GM19324 (cell line): ENCODE results near the gene RREB1.

ENCODE experiments used
- ATAC-seq: cut with Tn5 transposase; IDR thresholded peaks from one replicate; pipeline ENCODE4 v1.9.1; 2021; ENCODE audit warnings: mild to moderate bottlenecking, moderate library complexity; ENCODE audit not compliant: unreplicated experiment, low FRiP score

Gene RREB1

GRCh38 chr6:7107578-7108195, at the start of gene RREB1:
Gene RREB1, plus strand, starts transcription at chr6:7107961. Its CDS starts 73,951 bp downstream, at chr6:7181912.
- peak; percentile 51 for ATAC-seq

GRCh38 chr6:7058250-7058923, 49.4 kb upstream of the RREB1 start:
- no peak for ATAC-seq

GRCh38 chr6:7060769-7061516, 46.8 kb upstream of the RREB1 start:
- no peak for ATAC-seq

- ATAC-seq, result no peak
Measured at GRCh38 chr6:7062451-7063162, 45.2 kb upstream of the RREB1 start.

- ATAC-seq, result no peak
Measured at GRCh38 chr6:7067305-7067704, 40.5 kb upstream of the RREB1 start.

GRCh38 chr6:7071405-7071804, 36.4 kb upstream of the RREB1 start:
- no peak for ATAC-seq

GRCh38 chr6:7073082-7073820, 34.5 kb upstream of the RREB1 start:
- no peak for ATAC-seq

- ATAC-seq, result peak; percentile 97
Measured at GRCh38 chr6:7073821-7074525, 33.8 kb upstream of the RREB1 start.

GRCh38 chr6:7074870-7075269, 32.9 kb upstream of the RREB1 start:
- no peak for ATAC-seq

- no peak for ATAC-seq
Measured at GRCh38 chr6:7075341-7076000, 32.3 kb upstream of the RREB1 start.

GRCh38 chr6:7077856-7078255, 29.9 kb upstream of the RREB1 start:
- ATAC-seq, result no peak

- no peak for ATAC-seq
Measured at GRCh38 chr6:7078856-7079255, 28.9 kb upstream of the RREB1 start.

- no peak for ATAC-seq
Measured at GRCh38 chr6:7080311-7080710, 27.4 kb upstream of the RREB1 start.

GRCh38 chr6:7085911-7086310, 21.9 kb upstream of the RREB1 start:
- no peak for ATAC-seq

- peak; percentile 44 for ATAC-seq
Measured at GRCh38 chr6:7086488-7086887, 21.3 kb upstream of the RREB1 start.

GRCh38 chr6:7087066-7087465, 20.7 kb upstream of the RREB1 start:
- no peak for ATAC-seq

GRCh38 chr6:7087491-7087979, 20.2 kb upstream of the RREB1 start:
- ATAC-seq, result no peak

GRCh38 chr6:7088076-7088742, 19.6 kb upstream of the RREB1 start:
- no peak for ATAC-seq

GRCh38 chr6:7098993-7099392, 8.8 kb upstream of the RREB1 start:
- ATAC-seq, result no peak
